Superior temporal gyrus (tissue), 1 donor: ENCODE results near the gene HNRNPA1.
"Not testable (repeated sequence)": the region's sequence is repeated elsewhere in the genome, so short reads cannot be mapped to it uniquely, and the experiment has no call there.

ENCODE experiments used
- DNase-seq: peaks from one replicate; pipeline ENCODE4 v3.0.0-alpha.2; 2016; ENCODE audit errors: extremely low spot score

HNRNPA1 gene

DNA sequence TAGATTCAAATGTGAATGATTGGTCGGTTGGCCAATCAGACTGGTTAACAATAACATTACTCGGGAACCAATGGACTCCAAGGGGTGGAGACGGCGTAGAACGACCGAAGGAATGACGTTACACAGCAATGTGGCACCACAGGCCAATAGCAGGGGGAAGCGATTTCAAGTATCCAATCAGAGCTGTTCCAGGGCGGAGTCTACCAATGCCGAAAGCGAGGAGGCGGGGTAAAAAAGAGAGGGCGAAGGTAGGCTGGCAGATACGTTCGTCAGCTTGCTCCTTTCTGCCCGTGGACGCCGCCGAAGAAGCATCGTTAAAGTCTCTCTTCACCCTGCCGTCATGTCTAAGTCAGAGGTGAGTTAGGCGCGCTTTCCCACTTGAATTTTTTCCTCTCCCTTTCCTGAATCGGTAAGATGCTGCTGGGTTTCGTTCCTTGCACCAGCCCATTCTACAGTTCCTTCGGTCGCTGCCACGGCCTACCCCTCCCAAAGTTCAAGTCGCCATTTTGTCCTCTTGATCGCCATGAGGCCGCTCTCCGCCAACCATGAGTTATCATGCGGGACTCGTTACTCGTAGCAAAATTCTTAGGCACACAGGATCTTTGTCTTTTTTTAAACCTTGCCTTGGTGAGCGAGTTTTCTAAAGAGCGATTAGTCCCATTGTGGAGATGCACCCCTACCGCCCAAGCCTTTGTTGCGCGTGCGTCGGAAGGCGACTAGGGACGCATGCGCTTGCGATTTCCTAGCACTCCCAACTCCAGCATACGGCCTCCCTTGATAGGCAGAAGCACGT, at the start of gene HNRNPA1:
HNRNPA1 (plus strand) TSS at position 259 of the 793 bp plus-strand sequence; CDS start at position 341, 82 bp downstream.
- DNase-seq = peak; percentile 100

DNA sequence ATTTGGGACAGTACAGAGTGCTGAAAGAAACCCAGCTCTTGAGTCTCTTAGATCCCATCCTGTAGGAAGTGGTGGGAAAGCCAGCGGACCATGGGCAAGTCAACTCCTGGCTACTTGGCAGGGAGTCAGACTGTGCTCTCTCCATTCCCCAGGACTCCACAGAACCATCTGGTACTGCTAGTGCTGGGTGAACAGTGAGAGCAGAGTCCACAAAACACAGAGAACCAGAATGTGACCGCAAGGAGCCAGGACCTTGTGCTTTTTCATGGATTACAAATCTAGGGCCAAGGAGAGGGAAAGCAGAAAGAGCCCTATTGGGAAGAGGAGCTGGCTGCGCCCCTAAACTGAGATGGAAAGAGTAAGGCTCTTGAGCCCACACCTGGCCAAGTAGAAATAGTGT, 49.3 kb upstream of the HNRNPA1 start:
- not testable (repeated sequence) for DNase-seq

DNA sequence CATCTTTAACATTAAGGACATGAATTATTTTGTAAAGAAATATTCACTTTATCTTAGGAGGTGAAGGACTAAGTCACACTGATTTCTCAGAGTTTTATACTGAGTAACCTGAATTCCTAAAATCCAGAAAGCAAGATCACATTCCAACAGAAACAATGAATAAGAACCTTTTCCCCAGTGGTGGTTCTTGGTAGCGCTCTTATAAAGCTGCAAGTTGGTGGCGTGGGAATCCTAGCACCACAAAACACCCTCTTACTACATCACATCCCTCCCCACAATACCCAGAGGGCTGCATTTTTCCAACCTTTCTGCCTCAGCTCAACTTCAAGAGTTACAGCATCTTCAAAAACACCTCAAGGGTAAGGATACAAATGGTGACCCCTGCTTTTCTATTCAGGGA, 47.7 kb upstream of the HNRNPA1 start:
- DNase-seq = no peak

DNA sequence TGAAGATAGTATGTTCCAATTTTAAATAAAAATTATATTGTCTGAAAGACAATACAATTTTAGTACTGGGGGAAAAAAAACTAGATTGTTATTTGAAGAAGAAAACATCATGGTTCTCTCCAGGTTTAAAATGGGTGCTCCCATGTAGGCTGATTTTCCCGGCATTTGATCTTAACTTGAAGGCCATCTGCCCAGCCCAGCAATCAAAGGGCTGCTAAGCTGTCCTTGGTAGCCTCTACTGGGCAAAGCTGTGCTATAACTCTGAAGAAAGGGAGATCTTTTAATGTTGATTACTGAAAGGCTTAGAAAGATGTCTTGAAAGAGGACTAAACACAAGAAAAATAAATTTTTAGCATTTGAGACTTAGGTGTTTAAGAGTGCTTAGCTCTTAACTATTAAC, 42.0 kb upstream of the HNRNPA1 start:
- DNase-seq = no peak

DNA sequence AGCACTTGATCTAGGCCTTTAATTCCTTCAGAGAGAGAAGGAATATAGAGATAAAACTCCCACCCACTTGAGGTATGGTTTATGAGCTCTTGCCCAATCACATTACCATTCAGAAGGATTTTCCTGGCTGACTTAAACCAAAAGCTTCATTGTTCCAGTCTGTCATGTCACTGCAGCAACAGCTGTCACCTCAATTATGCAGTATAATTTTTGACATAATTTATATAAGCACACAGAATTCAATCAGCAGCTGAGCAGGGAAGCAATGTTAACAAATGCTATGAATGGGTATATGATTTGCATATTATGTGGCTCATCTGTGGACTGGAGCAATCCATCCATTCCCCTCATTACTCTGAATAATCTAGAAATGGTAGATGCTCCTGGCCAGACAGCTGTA, 40.9 kb upstream of the HNRNPA1 start:
- DNase-seq = no peak

DNA sequence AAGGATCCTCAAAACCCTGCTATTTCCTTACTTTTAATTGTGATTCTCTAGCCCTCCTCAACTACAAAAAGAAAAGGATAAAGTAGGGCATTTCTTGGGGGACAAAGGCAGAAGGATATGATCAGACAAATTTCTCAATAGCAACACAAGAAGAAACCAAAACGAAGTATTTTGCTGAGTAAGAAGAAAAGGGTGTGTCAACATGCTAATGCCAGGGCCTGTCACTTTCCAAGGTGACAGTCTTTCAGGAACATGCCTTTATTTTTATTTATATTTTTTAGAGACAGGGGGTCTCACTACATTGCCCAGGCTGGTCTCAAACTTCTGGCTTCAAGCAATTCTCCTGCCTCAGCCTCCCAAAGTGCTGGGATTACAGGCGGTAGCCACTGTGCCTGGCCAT, 40.4 kb upstream of the HNRNPA1 start:
- no peak for DNase-seq

DNA sequence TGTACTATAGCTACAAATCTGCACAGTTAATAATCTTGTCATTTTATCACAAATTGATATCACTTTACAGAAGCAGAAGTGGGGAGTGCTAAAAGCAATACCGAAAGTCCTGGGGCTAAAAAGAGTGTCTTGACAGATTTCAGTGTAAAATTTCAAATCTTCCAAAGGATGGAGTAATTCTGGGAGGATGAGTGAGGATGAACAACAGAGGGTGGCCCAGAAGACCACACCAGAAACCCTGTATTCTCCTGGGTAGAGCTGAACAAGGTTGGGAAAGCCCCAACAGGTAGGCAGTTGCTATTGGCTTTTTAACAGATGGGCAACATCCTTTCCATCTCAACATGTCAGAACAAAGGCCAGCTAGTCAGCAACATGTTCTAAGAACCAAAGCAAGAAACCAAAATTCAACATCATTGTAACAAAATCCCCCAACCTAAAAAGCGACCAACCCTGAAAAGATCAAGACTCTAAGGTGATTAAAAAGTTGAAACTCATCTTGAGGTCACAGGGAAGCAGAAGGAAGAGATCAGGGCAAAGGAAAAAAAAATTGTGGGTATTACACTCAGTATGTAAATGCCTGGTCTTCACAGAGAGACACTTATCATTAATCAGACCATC, 39.4 kb upstream of the HNRNPA1 start:
- no peak for DNase-seq

DNA sequence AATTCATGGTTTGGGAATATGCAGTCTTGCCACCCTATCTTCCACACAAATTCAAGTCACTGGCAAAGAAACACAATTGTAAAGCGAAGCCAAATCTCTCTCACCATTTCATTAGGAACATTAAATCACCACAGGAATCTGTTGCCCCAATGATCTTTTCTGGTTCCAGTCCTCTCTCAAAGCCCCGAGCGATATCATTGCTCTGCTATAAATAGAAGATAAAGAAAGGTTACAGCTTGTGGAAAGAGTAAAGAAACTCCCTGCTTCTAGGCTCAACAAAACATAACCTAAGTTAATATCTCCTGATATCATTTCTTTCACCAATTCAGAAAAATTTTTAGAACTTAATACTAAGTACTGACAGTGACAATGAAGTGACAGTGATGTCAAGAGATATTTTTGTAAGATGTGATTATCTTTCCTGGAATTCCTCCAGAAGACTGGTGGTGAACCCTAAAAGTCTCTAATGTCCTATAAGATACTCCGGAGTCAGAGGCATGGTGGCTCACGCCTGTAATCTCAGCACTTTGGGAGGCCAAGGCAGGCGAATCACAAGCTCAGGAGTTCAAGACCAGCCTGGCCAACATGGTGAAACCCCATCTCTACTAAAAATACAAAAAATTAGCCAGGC, 34.4 kb upstream of the HNRNPA1 start:
- DNase-seq = no peak

DNA sequence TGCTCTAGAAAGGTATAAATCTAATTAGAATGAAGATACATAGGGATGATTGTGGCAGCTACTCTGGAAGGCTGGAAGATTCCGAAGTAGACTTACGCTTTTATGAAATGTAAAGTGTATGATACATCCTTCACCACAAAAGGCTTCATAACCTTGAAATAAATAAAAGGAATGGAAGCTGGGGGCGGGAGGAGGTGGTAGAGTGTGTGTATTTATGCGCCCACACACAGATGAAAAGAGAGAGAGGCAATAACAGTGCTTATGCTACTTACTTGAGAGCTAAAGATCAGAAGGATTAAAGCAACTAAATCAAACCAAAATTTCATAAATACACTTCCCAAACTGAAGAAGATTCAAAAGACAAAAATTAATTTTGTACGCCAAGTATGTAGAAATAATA, 31.0 kb upstream of the HNRNPA1 start:
- no peak for DNase-seq

DNA sequence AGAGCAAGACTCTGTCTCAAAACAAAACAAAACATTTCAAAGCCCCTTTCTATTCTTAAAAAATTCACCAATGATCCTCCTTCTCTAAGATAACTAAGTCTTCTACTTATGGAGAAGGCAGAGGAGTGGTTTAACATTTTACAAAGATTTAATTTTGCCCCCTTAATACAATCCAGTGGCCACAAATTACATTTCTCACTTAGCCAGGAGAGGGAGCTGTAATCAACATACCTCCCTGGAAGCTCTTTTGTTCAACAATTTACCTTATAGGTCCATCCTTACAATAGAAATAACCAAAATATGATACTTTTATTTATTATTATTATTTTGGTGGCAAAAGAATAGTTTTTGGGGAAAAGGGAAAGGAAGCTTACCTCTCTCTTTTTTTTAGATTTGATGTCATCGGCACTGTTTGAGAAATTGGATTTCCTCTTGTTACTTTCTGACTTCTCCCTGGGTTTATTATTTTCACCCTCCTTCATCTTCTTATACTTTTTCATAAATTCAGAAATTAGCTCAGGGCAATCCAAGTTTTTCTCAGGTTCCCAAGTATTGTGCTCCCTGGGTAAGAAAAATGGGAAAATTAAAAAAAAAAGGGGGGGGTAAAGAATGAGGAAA, 28.8 kb upstream of the HNRNPA1 start:
- DNase-seq = peak; percentile 81

DNA sequence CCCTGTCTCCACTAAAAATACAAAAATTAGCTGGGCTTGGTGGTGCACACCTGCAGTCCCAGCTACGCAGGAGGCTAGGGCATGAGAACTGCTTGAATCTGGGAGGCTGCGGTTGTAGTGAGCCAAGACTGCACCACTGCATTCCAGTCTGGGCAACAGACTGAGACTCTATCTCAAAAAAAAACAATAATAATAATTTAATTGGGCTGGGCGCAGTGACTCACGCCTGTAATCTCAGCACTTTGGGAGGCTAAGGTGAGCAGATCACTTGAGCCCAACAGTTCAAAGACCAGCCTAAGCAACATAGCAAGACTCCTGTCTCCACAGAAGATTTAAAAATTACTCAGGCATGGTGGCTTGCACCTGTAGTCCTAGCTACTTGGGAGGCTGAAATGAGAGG, 27.3 kb upstream of the HNRNPA1 start:
- DNase-seq = no peak

DNA sequence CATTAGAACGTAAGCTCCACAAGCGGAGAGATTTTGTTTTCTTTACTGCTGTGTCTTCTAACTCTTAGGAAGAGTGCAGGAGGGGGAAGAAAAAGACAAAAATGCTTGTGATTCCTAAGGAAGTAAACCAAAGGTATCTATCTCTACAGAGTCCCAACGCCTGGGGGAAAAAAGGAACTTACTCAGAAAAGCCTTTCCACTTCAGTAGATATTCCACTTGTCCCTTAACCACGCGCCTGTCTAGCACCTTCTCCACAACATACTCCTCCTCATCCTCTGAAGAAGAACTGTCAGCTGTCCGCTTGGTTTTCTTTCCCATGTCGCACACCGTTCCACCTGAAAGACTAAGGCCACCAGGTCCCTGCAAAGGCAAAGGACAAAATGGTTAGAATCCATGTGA, 23.2 kb upstream of the HNRNPA1 start:
- no peak for DNase-seq

DNA sequence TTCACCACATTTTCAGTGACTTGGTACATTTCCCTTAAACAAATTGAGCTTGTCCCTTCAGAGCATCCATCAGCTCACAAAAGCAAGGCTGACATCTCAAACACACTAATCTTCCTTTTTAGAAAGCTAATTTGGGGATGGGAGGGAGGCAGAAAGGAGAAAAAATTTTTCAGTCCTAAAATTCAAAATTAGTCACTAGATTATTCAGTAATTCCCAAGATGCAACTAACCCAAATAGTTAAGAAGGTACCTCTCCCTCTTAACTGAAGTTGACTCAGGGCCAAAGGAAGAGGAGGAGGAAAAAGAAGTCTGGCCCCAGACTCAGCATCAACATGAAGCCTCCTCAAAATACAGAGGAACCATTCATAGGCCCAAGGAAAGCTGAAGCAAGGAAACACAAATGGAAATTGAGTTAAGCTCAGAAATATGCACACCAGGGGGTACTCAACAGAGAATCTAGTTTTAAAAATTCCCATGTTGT, 22.3 kb upstream of the HNRNPA1 start:
- peak; percentile 50 for DNase-seq

DNA sequence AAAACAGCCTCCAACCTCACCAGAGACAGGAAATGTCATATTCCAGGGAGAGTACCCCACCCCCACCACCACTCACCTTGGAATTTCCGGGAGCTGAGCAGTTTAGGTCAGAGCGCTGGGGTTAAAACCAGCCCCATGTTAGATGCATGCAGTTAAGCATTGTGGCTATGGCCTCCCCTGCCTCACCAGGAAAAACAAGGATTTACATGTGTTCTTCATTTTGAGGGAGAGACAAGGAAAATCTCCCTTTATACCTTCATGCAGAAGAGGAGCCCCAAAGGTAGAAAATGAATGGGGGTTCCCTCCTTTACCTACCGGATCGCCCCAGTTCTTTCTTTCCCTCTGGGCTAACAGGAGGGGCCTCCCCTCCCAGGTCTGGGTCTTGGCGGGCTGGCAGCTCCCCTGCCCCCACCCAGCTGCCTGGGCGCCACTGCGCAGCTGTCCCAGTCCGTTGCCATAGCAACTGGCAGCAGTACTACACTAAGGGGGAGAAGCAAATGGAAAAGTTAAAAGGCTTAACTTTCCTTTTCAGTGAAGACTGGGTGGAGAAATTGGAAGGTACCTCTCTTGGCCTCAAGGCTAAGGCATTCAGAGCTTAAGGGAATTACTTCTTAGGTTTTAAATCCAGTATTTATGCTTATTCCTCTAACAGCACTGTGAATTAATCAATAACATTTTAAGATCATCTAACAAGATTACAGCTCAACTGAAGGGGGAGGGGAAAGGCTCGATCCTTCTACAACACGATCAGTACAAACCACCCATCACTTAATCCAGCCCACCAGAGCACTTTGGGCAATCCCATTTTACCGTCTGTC, 21.1 kb upstream of the HNRNPA1 start:
- DNase-seq = peak; percentile 92

DNA sequence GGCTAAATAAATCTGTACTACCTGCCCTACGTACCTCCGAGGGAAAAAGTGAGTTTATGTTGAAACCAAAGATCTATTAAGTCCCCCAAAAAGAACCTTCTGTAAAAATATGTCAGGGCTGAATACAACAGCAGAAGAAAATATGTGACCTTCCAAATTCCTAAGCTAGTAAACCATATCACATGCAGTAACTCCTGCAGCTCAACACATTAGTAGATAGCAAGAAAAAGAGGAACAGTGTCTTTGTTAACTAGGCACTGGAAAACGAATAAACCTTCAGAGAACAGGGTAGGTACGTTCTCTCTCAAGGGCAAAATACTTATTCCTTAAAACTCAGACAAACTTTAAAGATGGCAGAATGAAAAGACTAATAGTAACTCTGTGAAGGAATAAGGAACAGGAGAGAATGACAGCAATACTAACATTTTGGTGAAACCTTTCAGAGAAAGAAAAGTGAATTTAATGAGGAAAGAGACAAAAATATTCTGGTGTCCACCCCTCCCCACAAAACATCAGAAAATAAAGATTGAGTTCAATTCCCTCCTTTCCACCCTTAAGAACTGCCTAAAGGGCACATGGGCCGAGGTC, 18.6 kb upstream of the HNRNPA1 start:
- DNase-seq = no peak

DNA sequence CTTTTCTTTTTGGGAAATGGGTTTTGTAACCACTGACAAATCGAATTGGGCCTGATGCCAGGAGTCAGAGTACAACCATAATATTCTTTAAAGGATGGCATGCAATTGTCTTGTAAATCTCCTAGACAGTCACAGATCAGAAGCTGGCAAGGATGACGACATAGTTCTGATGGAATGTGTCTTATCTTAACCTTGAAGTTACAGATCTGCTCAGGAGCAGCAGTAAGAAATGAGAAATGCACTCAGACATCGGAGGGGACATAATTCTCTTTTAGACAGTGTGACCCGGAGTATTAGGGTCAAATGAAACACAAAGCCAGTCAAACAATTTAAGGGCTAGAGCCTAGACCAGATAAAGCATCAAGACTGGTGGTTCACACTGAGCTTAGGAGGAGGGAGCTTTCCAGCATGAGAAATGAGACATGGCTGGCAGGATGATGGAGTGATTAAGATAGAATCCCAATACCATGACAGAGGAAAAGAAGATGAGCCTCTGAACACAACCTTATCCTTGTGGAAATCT, 18.1 kb upstream of the HNRNPA1 start:
- DNase-seq = no peak

DNA sequence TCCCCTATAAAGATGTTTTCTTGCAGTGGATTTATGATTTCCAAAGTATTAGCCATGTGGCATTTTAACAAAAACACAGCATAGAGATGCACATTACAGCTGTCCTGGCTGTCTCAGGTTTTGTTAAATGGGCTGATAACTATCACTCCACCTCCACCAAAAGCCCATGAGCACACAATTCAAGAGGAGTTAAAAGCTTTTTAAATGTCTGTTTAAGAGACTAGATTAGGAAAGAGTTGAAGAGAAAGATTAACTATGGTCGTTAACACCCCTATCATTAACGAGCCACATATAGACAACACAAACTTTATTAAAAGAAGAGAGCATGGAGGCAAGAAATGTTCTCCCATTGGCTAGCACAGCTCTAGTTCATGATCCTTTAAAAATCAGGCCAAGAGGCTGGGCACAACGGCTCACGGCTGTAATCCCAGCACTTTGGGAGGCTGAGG, 15.1 kb upstream of the HNRNPA1 start:
- no peak for DNase-seq

DNA sequence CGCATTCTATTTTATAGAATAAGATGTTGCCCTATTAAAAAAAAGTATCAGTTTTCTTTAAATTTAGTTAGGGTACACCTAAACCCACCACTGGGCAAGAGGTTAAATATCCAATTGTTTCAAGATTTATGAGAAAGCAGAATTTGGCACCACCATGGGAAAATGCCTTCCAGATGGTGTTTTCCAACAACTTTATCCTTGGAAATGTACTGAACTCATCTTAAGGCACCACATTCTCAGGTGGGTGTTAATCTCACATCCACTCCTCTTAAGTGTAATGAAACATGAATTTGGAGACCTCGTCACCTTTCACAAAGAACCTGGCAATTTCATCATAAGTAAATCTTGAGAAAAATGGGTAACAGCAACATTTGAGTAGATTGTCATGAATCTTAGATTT, 13.7 kb upstream of the HNRNPA1 start:
- DNase-seq = no peak

DNA sequence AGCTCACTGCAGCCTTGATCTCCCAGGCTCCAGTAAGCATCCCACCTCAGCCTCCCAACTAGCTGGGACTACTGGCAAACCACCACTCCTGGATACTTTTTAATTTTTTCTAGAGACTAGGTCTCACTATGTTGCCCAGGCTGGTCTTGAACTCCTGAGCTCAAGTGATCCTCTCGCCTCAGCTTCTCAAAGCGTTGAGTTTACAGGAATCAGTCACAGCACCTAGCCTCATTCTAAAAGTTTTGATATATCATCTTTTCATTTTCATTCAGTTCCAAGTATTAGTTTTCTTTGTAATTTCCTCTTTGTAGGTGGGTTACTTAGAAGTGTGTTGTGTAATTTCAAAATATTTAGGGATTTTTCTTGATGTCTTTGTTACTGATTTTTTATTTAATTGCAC, 10.2 kb upstream of the HNRNPA1 start:
- no peak for DNase-seq

DNA sequence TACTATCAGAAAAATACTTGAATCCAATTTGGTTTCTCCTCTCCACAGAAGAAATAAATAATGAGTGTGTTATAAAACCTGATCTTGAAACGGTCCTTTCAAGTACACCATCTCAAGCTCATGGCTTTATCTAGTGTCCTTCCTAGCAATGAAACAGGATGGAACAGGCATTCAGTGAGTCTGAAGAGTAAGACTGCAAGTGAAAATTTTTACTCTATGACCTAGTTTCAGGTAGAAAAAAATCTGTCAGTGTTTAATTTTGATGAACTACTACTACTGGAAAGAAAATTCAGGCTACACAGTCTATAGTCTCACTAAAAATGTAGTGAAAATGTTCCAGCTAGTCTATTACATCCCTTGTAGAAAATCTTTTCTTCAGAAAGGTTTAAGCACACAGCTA, 8.3 kb upstream of the HNRNPA1 start:
- no peak for DNase-seq

DNA sequence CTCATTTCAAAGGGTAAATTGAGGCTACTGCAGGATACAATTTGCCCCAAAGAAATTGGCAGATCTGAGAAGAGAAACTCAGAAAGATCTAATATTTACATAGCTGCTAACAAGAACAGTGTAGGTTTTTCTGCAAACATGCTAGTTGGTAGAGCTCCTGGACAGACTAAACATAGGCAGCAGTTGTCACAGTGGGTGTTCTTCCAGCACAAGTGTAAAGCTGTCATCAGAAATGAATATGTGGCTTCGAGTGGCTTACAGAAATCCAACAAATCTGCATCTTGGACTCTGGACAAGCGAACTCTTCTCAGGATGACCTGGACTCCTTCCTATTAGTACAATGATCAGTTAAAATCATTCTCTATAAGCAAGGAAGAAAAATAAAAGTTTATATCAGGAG, 6.5 kb upstream of the HNRNPA1 start:
- DNase-seq = no peak
